ENCODE results near the gene EIF5A2. TPM values are rescaled to one million over a fixed set of nuclear protein-coding genes. Genes with fewer than 3 reads are reported as not detected.
"Not testable (repeated sequence)": the region's sequence is repeated elsewhere in the genome, so short reads cannot be mapped to it uniquely, and the experiment has no call there.

Gene EIF5A2
- total RNA-seq, 2 experiments from 2014 or later: 10.8 to 10.9 TPM

- H3K4me3 Mint-ChIP-seq: no peak overlapping the region
- ChIA-PET CTCF (no interaction called here), POLR2A (no interaction called here)
- ATAC-seq (no peak), DNase-seq (no peak)
- peaks cover 4% of the 10 kb centered on the region for H3K9me3 Mint-ChIP-seq (ENCODE audit: insufficient read depth)
- H3K4me1 Mint-ChIP-seq (ENCODE audit: low read depth): peaks cover 5% of the 10 kb centered on the region
- peaks cover 27% of the 10 kb centered on the region for H3K27me3 Mint-ChIP-seq (ENCODE audit: low read depth)
- no peaks in the 10 kb centered on the region for H3K36me3 Mint-ChIP-seq (ENCODE audit: low read depth)
- H3K27ac Mint-ChIP-seq: no peak overlapping the region
Measured at GRCh38 chr3:170914212-170914611, 5.8 kb upstream of the EIF5A2 start.

- ChIA-PET CTCF (no interaction called here), POLR2A (interaction anchor here (3.9 kb wide), 1 partner anchor 42 kb away, joined by 31 read pairs; the partner anchor contains the start of gene RPL22L1)
- no peak overlapping the region for H3K4me3 Mint-ChIP-seq
- H3K36me3 Mint-ChIP-seq (ENCODE audit: low read depth): peaks cover 4% of the 10 kb centered on the region
- peaks cover 24% of the 10 kb centered on the region for H3K4me1 Mint-ChIP-seq (ENCODE audit: low read depth)
- DNase-seq (no peak), ATAC-seq (no peak)
- peaks cover 27% of the 10 kb centered on the region for H3K27me3 Mint-ChIP-seq (ENCODE audit: low read depth)
- H3K27ac Mint-ChIP-seq: no peak overlapping the region
- no peaks in the 10 kb centered on the region for H3K9me3 Mint-ChIP-seq (ENCODE audit: insufficient read depth)
Measured at GRCh38 chr3:170911051-170911450, 2.6 kb upstream of the EIF5A2 start.

- Mint-ChIP-seq H3K4me1 (ENCODE audit: low read depth) (peaks cover 27% of the 10 kb centered on the region), H3K4me3 (no peak overlapping the region), H3K27ac (no peak overlapping the region), H3K36me3 (ENCODE audit: low read depth) (peaks cover 4% of the 10 kb centered on the region), H3K9me3 (ENCODE audit: insufficient read depth) (no peaks in the 10 kb centered on the region), H3K27me3 (ENCODE audit: low read depth) (peaks cover 26% of the 10 kb centered on the region)
- CTCF ChIA-PET: no interaction called here
- ATAC-seq: no peak
- DNase-seq: no peak
- POLR2A ChIA-PET: interaction anchor here (3.9 kb wide), 1 partner anchor 42 kb away, joined by 31 read pairs; the partner anchor contains the start of gene RPL22L1
Measured at GRCh38 chr3:170910542-170910941, 2.1 kb upstream of the EIF5A2 start.

DNA sequence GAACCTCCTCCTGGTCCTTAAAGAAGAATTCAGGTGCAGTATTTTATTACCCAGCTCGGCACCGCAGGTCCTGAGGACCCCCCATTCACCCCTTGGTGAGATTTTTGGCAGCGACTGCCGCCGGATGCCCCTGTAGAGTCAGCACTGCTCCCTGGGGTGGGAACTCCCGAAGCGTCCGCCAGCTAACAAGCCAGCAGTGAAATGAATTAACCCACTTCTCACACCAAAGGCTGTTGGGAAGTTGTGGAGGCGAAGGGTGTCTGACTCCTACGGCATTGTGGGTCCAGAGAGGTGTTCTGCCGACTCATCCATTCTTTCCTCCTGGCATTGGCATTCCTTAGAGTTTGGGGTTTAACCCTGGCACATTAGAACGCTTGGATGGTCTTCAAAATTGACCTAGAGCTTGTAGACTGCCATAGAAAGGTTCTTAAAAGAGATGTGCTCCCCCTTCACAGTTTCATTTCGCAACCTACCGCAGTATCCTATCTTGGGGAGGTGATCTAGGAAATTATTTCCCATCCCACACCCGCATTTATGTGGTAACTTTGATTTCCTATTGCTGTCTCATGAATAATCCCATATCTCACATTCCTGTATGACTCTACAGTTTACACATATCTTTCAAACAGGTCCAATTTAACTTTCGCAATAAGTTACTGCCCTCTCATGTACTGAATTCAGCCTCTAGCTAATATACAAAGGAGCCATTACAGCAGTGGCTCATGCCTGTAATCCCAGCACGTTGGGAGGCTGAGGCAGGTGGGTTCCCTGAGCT is 879 bp upstream of the EIF5A2 start:
- no peak for ATAC-seq
- ChIA-PET POLR2A (interaction anchor here (0.8 to 3.9 kb wide), 2 partner anchors 40 to 728 kb away, joined by 4 to 31 read pairs; partner anchors contain the start of genes PHC3 and RPL22L1), CTCF (interaction anchor here (0.9 to 1.6 kb wide), 3 partner anchors 40 to 551 kb away, joined by 3 read pairs; partner anchors contain the start of gene TNIK)
- Mint-ChIP-seq H3K4me1 (ENCODE audit: low read depth) (peaks cover 27% of the 10 kb centered on the region), H3K36me3 (ENCODE audit: low read depth) (peaks cover 4% of the 10 kb centered on the region), H3K27ac (no peak overlapping the region), H3K27me3 (ENCODE audit: low read depth) (peaks cover 16% of the 10 kb centered on the region), H3K9me3 (ENCODE audit: insufficient read depth) (no peaks in the 10 kb centered on the region), H3K4me3 (no peak overlapping the region)
- DNase-seq: no peak

- Mint-ChIP-seq H3K9me3 (ENCODE audit: insufficient read depth) (no peaks in the 10 kb centered on the region), H3K36me3 (ENCODE audit: low read depth) (peaks cover 11% of the 10 kb centered on the region), H3K27me3 (ENCODE audit: low read depth) (peaks cover 16% of the 10 kb centered on the region), H3K4me3 (peak overlapping the region; percentile 96), H3K27ac (peak overlapping the region; percentile 97), H3K4me1 (ENCODE audit: low read depth) (peaks cover 27% of the 10 kb centered on the region)
- POLR2A ChIA-PET: interaction anchor here (3.9 kb wide), 1 partner anchor 39 kb away, joined by 31 read pairs; the partner anchor contains the start of gene RPL22L1
- DNase-seq: no peak
- no peak for ATAC-seq
- CTCF ChIA-PET: interaction anchor here (1.4 to 1.6 kb wide), 2 partner anchors 38 to 494 kb away, joined by 3 read pairs; no protein-coding TSS in a partner anchor
Measured at GRCh38 chr3:170907637-170908234, 701 bp downstream of the EIF5A2 start.

GRCh38 chr3:170905862-170906261 is 2.6 kb downstream of the EIF5A2 start:
- CTCF ChIA-PET: no interaction called here

DNA sequence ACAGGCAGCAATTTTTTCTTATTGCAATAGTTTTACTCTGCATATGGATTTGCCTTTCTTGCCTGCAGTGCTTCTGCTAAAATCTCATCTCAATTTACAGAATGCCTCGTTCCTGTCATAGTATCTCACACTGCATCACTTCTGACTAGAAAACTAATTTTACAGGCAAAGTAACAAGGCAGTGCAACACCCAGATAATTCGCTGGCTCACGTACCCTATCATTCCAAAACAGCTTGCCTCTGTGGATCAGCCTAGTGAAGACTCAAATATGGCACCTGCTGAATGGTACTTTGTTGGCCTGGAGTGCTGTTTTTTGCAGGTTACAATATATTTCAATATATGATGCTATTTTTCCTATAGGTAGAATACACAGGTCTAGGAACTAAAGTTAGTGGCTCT is 5.3 kb downstream of the EIF5A2 start:
- H3K9me3 Mint-ChIP-seq (ENCODE audit: insufficient read depth): no peaks in the 10 kb centered on the region
- H3K27me3 Mint-ChIP-seq (ENCODE audit: low read depth): no peaks in the 10 kb centered on the region
- peaks cover 17% of the 10 kb centered on the region for H3K36me3 Mint-ChIP-seq (ENCODE audit: low read depth)
- peaks cover 18% of the 10 kb centered on the region for H3K4me1 Mint-ChIP-seq (ENCODE audit: low read depth)
- CTCF ChIA-PET: no interaction called here
- DNase-seq (no peak), ATAC-seq (no peak)
- H3K27ac Mint-ChIP-seq: no peak overlapping the region
- no peak overlapping the region for H3K4me3 Mint-ChIP-seq
- POLR2A ChIA-PET: no interaction called here

More at GRCh38 chr3:170905862-170906261, 2.6 kb downstream of the EIF5A2 start:
- ATAC-seq (no peak), DNase-seq (no peak)
- POLR2A ChIA-PET: no interaction called here
- H3K4me1 Mint-ChIP-seq (ENCODE audit: low read depth): peaks cover 27% of the 10 kb centered on the region
- no peak overlapping the region for H3K27ac Mint-ChIP-seq
- H3K4me3 Mint-ChIP-seq: no peak overlapping the region
- H3K27me3 Mint-ChIP-seq (ENCODE audit: low read depth): peaks cover 9% of the 10 kb centered on the region
- peaks cover 15% of the 10 kb centered on the region for H3K36me3 Mint-ChIP-seq (ENCODE audit: low read depth)
- H3K9me3 Mint-ChIP-seq (ENCODE audit: insufficient read depth): no peaks in the 10 kb centered on the region

GRCh38 chr3:170899455-170899854 is 9.0 kb downstream of the EIF5A2 start:
- no peak for ATAC-seq
- DNase-seq: no peak
- H3K27me3 Mint-ChIP-seq (ENCODE audit: low read depth): no peaks in the 10 kb centered on the region

GRCh38 chr3:170897978-170898377 is 10.5 kb downstream of the EIF5A2 start:
- no peak for DNase-seq
- peaks cover 18% of the 10 kb centered on the region for H3K36me3 Mint-ChIP-seq (ENCODE audit: low read depth)
- H3K4me1 Mint-ChIP-seq (ENCODE audit: low read depth): no peaks in the 10 kb centered on the region
- H3K4me3 Mint-ChIP-seq: no peak overlapping the region
- ChIA-PET CTCF (no interaction called here), POLR2A (no interaction called here)
- ATAC-seq: no peak
- no peaks in the 10 kb centered on the region for H3K27me3 Mint-ChIP-seq (ENCODE audit: low read depth)
- H3K27ac Mint-ChIP-seq: no peak overlapping the region
- no peaks in the 10 kb centered on the region for H3K9me3 Mint-ChIP-seq (ENCODE audit: insufficient read depth)

More at GRCh38 chr3:170899455-170899854, 9.0 kb downstream of the EIF5A2 start:
- H3K9me3 Mint-ChIP-seq (ENCODE audit: insufficient read depth): no peaks in the 10 kb centered on the region
- H3K36me3 Mint-ChIP-seq (ENCODE audit: low read depth): peaks cover 22% of the 10 kb centered on the region
- CTCF ChIA-PET: no interaction called here
- POLR2A ChIA-PET: no interaction called here
- H3K4me3 Mint-ChIP-seq: no peak overlapping the region
- no peaks in the 10 kb centered on the region for H3K4me1 Mint-ChIP-seq (ENCODE audit: low read depth)
- H3K27ac Mint-ChIP-seq: no peak overlapping the region

- H3K36me3 Mint-ChIP-seq (ENCODE audit: low read depth): peaks cover 17% of the 10 kb centered on the region
- H3K27ac Mint-ChIP-seq; H3K4me1 Mint-ChIP-seq (ENCODE audit: low read depth); CTCF ChIA-PET; H3K4me3 Mint-ChIP-seq; POLR2A ChIA-PET; H3K9me3 Mint-ChIP-seq (ENCODE audit: insufficient read depth); DNase-seq; ATAC-seq; H3K27me3 Mint-ChIP-seq (ENCODE audit: low read depth): not testable (repeated sequence)
Measured at GRCh38 chr3:170897199-170897598, 11.2 kb downstream of the EIF5A2 start.

GRCh38 chr3:170896781-170897180 is 11.7 kb downstream of the EIF5A2 start:
- ChIA-PET CTCF (no interaction called here), POLR2A (no interaction called here)
- no peaks in the 10 kb centered on the region for H3K27me3 Mint-ChIP-seq (ENCODE audit: low read depth)
- H3K9me3 Mint-ChIP-seq (ENCODE audit: insufficient read depth): no peaks in the 10 kb centered on the region
- H3K36me3 Mint-ChIP-seq (ENCODE audit: low read depth): peaks cover 14% of the 10 kb centered on the region
- DNase-seq: no peak
- no peak overlapping the region for H3K27ac Mint-ChIP-seq
- H3K4me1 Mint-ChIP-seq (ENCODE audit: low read depth): no peaks in the 10 kb centered on the region
- ATAC-seq: no peak
- no peak overlapping the region for H3K4me3 Mint-ChIP-seq

GRCh38 chr3:170896333-170896732 is 12.1 kb downstream of the EIF5A2 start:
- CTCF ChIA-PET; H3K9me3 Mint-ChIP-seq (ENCODE audit: insufficient read depth); ATAC-seq; H3K27me3 Mint-ChIP-seq (ENCODE audit: low read depth); H3K27ac Mint-ChIP-seq; H3K4me1 Mint-ChIP-seq (ENCODE audit: low read depth); H3K4me3 Mint-ChIP-seq; DNase-seq; POLR2A ChIA-PET: not testable (repeated sequence)
- peaks cover 14% of the 10 kb centered on the region for H3K36me3 Mint-ChIP-seq (ENCODE audit: low read depth)
